Liver (tissue), 9 donors: ENCODE measurements around the gene NTNG1. TPM values are rescaled to one million over a fixed set of nuclear protein-coding genes. Genes with fewer than 3 reads are reported as not detected.

Experiments used
- DNase-seq: peaks from one replicate; pipeline ENCODE4 v3.0.0-alpha.2; 2017; ENCODE audit warnings: low spot score
- H3K27ac ChIP-seq, 2 donors: one replicate each; pipeline ENCODE4 v1.7.0; 2013; ENCODE audit warnings: inconsistent platforms in 2 of 2, low read length in 2 of 2, control low read depth in 1 of 2, low read depth in 1 of 2, mild to moderate bottlenecking in 1 of 2
- H3K27me3 ChIP-seq, 4 donors: one replicate each; pipeline versions ENCODE4 v1.6.1 to v1.7.0; 2013; ENCODE audit warnings: low read length in 3 of 4, inconsistent platforms in 1 of 4, mild to moderate bottlenecking in 1 of 4, moderate library complexity in 1 of 4; ENCODE audit not compliant: control insufficient read depth in 4 of 4, insufficient read depth in 4 of 4
- H3K36me3 ChIP-seq, 4 donors: one replicate each; pipeline versions ENCODE4 v1.6.1 to v1.7.0; 2013; ENCODE audit warnings: low read length in 3 of 4, mild to moderate bottlenecking in 3 of 4, low read depth in 1 of 4, moderate library complexity in 1 of 4; ENCODE audit not compliant: control insufficient read depth in 4 of 4, insufficient read depth in 3 of 4
- H3K4me1 ChIP-seq, 4 donors: one replicate each; pipeline versions ENCODE4 v1.6.1 to v1.7.0; 2013; ENCODE audit warnings: low read length in 3 of 4, mild to moderate bottlenecking in 3 of 4, moderate library complexity in 1 of 4; ENCODE audit not compliant: control insufficient read depth in 4 of 4, insufficient read depth in 4 of 4
- H3K4me3 ChIP-seq, 3 donors: one replicate each; pipeline versions ENCODE4 v1.6.1 to v1.7.0; 2013; ENCODE audit warnings: low read length in 3 of 3, control low read depth in 1 of 3, low read depth in 1 of 3, mild to moderate bottlenecking in 1 of 3
- H3K9ac ChIP-seq, 2 donors: one replicate each; pipeline ENCODE4 v1.7.0; 2013; ENCODE audit warnings: low read length in 2 of 2, mild to moderate bottlenecking in 2 of 2, moderate library complexity in 2 of 2, control low read depth in 1 of 2, low read depth in 1 of 2
- H3K9me3 ChIP-seq, 4 donors: one replicate each; pipeline versions ENCODE4 v1.6.1 to v1.7.0; 2013; ENCODE audit warnings: low read length in 3 of 4; ENCODE audit not compliant: control insufficient read depth in 4 of 4
- EGR1 ChIP-seq, 2 donors: IDR thresholded peaks; 2 replicates each; pipeline ENCODE4 v1.6.1; 2016 to 2018; ENCODE audit warnings: antibody characterized with exemption in 2 of 2, low read depth in 2 of 2
- FOXA1 ChIP-seq: IDR thresholded peaks from 2 replicates; pipeline ENCODE4 v1.6.1; 2016; ENCODE audit warnings: antibody characterized with exemption
- FOXA2 ChIP-seq: IDR thresholded peaks from 2 replicates; pipeline ENCODE4 v1.6.1; 2016; ENCODE audit warnings: antibody characterized with exemption
- GABPA ChIP-seq, 2 donors: IDR thresholded peaks in 1 of 2; conservative IDR thresholded peaks in 1 of 2; 2 replicates each; pipeline ENCODE4 v1.6.1; 2016; ENCODE audit warnings: antibody characterized with exemption in 2 of 2, mild to moderate bottlenecking in 1 of 2, moderate library complexity in 1 of 2
- HNF4A ChIP-seq, 2 donors: conservative IDR thresholded peaks; 2 replicates each; pipeline ENCODE4 v1.6.1; 2016; ENCODE audit warnings: antibody characterized with exemption in 2 of 2, mild to moderate bottlenecking in 2 of 2
- HNF4G ChIP-seq: IDR thresholded peaks from 2 replicates; pipeline ENCODE4 v1.6.1; 2016; ENCODE audit warnings: antibody characterized with exemption
- JUND ChIP-seq, 2 donors: IDR thresholded peaks; 2 replicates each; pipeline ENCODE4 v1.6.1; 2016; ENCODE audit warnings: antibody characterized with exemption in 2 of 2
- NR2F2 ChIP-seq: IDR thresholded peaks from 2 replicates; pipeline ENCODE4 v1.6.1; 2016; ENCODE audit warnings: antibody characterized with exemption
- RAD21 ChIP-seq, 2 donors: IDR thresholded peaks; 2 replicates each; pipeline ENCODE4 v1.6.1; 2016; ENCODE audit warnings: antibody characterized with exemption in 2 of 2, mild to moderate bottlenecking in 2 of 2
- RXRA ChIP-seq, 2 donors: IDR thresholded peaks; 2 replicates each; pipeline ENCODE4 v1.6.1; 2017 to 2018; ENCODE audit warnings: antibody characterized with exemption in 2 of 2, mild to moderate bottlenecking in 1 of 2
- SP1 ChIP-seq: IDR thresholded peaks from 2 replicates; pipeline ENCODE4 v1.6.1; 2018; ENCODE audit warnings: antibody characterized with exemption, mild to moderate bottlenecking
- TAF1 ChIP-seq: conservative IDR thresholded peaks from 2 replicates; pipeline ENCODE4 v1.6.1; 2016; ENCODE audit warnings: antibody characterized with exemption, mild to moderate bottlenecking
- YY1 ChIP-seq: IDR thresholded peaks from 2 replicates; pipeline ENCODE4 v1.6.1; 2016; ENCODE audit warnings: antibody characterized with exemption, mild to moderate bottlenecking
- WGBS: extraction: QIAGEN DNeasy Blood & Tissue Kit; methylation state at CpG from one replicate; pipeline ENCODE4 v1.1.7; 2013; 5-methylcytosine and 5-hydroxymethylcytosine counted together
- polyA plus RNA-seq, 2 donors: library from polyadenylated mRNA; stranded (reverse) in 1 of 2; unstranded in 1 of 2; fragments of 200-250 nt in 1 of 2; fragments of >200 nt in 1 of 2; fragmentation: Nextera tagmentation in 1 of 2; extraction: Ambion mirVana in 1 of 2; gene quantifications; one replicate each; pipeline versions ENCODE4 v1.2.1 to v1.2.3, GENCODE V29; 2013 to 2015
- total RNA-seq, 2 donors: library from RNA; depleted of rRNA; stranded (reverse); fragments of >200 nt; gene quantifications; one replicate each; pipeline ENCODE4 v1.2.3, GENCODE V29; 2014
- TF ChIP-seq, protein P1 (sequence below): fragments of 150-350 bp; IDR thresholded peaks from 2 replicates; pipeline ENCODE4 v1.5.1; 2017; ENCODE audit warnings: improper control_type of control experiment, low read depth, low read length; ENCODE audit not compliant: missing input control
- TF ChIP-seq, protein P2 (sequence below): IDR thresholded peaks from 2 replicates; pipeline ENCODE4 v1.6.1; 2016; ENCODE audit warnings: antibody characterized with exemption
- TF ChIP-seq, protein P3 (sequence below): IDR thresholded peaks from 2 replicates; pipeline ENCODE4 v1.6.1; 2016; ENCODE audit warnings: antibody characterized with exemption
- TF ChIP-seq, protein P4 (sequence below): IDR thresholded peaks from 2 replicates; pipeline ENCODE4 v1.6.1; 2016; ENCODE audit warnings: antibody characterized with exemption, mild to moderate bottlenecking
- TF ChIP-seq, protein P5 (sequence below): IDR thresholded peaks from 2 replicates; pipeline ENCODE4 v1.6.1; 2016; ENCODE audit warnings: antibody characterized with exemption
- donor health status: healthy.
- donor health status: healthy.
- donor health status: healthy.
- donor health status: healthy.
- donor health status: healthy.

The NTNG1 gene
- total and polyA plus RNA-seq, 4 donors = under 0.01 TPM; not detected in 2

DNA sequence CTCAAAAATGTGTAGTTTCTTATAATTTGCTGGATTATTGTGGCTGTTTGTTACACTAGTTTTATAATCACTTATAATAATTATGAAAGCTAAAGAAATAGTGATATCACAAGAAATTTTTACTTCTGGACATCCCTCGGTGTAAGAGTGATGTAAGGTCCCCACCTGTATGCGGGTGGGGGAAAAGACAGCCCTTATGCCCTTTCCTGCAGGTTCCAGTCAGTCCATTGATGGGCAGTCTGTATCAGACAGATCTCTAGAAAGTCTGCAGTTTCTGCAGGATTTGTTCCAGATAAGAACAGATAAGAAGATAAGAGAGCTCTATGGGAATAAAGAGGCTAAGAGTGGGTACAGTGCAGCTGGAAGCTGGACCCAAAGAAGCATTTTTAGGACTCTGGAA lies 89.3 kb downstream of the NTNG1 start:
- WGBS = 85% methylated on average over 2 of the region's 2 CpGs
- H3K9ac ChIP-seq = no peak overlapping the region

More for the DNA sequence above, 89.3 kb downstream of the NTNG1 start:
- no peaks in the 10 kb centered on the region for H3K4me1 ChIP-seq
- peaks cover 0 to 10% (median 0%) of the 10 kb centered on the region in 4 donors for H3K9me3 ChIP-seq
- no peak for DNase-seq
- H3K36me3 ChIP-seq = no peaks in the 10 kb centered on the region
- H3K27me3 ChIP-seq = no peaks in the 10 kb centered on the region
- no peak for TF ChIP-seq YY1
- TF ChIP-seq GABPA (IDR thresholded peaks at IDR 0.05 in 1 of 2, conservative IDR thresholded peaks at IDR 0.05 in 1 of 2) = no peak
- TF ChIP-seq, protein P1, sequence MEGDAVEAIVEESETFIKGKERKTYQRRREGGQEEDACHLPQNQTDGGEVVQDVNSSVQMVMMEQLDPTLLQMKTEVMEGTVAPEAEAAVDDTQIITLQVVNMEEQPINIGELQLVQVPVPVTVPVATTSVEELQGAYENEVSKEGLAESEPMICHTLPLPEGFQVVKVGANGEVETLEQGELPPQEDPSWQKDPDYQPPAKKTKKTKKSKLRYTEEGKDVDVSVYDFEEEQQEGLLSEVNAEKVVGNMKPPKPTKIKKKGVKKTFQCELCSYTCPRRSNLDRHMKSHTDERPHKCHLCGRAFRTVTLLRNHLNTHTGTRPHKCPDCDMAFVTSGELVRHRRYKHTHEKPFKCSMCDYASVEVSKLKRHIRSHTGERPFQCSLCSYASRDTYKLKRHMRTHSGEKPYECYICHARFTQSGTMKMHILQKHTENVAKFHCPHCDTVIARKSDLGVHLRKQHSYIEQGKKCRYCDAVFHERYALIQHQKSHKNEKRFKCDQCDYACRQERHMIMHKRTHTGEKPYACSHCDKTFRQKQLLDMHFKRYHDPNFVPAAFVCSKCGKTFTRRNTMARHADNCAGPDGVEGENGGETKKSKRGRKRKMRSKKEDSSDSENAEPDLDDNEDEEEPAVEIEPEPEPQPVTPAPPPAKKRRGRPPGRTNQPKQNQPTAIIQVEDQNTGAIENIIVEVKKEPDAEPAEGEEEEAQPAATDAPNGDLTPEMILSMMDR = no peak
- TF ChIP-seq HNF4G = no peak
- TF ChIP-seq, protein P2, sequence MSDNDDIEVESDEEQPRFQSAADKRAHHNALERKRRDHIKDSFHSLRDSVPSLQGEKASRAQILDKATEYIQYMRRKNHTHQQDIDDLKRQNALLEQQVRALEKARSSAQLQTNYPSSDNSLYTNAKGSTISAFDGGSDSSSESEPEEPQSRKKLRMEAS = no peak
- TF ChIP-seq, protein P3, sequence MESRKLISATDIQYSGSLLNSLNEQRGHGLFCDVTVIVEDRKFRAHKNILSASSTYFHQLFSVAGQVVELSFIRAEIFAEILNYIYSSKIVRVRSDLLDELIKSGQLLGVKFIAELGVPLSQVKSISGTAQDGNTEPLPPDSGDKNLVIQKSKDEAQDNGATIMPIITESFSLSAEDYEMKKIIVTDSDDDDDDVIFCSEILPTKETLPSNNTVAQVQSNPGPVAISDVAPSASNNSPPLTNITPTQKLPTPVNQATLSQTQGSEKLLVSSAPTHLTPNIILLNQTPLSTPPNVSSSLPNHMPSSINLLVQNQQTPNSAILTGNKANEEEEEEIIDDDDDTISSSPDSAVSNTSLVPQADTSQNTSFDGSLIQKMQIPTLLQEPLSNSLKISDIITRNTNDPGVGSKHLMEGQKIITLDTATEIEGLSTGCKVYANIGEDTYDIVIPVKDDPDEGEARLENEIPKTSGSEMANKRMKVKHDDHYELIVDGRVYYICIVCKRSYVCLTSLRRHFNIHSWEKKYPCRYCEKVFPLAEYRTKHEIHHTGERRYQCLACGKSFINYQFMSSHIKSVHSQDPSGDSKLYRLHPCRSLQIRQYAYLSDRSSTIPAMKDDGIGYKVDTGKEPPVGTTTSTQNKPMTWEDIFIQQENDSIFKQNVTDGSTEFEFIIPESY = no peak
- TF ChIP-seq, protein P4, sequence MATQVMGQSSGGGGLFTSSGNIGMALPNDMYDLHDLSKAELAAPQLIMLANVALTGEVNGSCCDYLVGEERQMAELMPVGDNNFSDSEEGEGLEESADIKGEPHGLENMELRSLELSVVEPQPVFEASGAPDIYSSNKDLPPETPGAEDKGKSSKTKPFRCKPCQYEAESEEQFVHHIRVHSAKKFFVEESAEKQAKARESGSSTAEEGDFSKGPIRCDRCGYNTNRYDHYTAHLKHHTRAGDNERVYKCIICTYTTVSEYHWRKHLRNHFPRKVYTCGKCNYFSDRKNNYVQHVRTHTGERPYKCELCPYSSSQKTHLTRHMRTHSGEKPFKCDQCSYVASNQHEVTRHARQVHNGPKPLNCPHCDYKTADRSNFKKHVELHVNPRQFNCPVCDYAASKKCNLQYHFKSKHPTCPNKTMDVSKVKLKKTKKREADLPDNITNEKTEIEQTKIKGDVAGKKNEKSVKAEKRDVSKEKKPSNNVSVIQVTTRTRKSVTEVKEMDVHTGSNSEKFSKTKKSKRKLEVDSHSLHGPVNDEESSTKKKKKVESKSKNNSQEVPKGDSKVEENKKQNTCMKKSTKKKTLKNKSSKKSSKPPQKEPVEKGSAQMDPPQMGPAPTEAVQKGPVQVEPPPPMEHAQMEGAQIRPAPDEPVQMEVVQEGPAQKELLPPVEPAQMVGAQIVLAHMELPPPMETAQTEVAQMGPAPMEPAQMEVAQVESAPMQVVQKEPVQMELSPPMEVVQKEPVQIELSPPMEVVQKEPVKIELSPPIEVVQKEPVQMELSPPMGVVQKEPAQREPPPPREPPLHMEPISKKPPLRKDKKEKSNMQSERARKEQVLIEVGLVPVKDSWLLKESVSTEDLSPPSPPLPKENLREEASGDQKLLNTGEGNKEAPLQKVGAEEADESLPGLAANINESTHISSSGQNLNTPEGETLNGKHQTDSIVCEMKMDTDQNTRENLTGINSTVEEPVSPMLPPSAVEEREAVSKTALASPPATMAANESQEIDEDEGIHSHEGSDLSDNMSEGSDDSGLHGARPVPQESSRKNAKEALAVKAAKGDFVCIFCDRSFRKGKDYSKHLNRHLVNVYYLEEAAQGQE = no peak
- no peak for TF ChIP-seq NR2F2
- no peak for TF ChIP-seq FOXA1
- TF ChIP-seq HNF4A (conservative IDR thresholded peaks at IDR 0.05) = no peak
- TF ChIP-seq EGR1 (IDR thresholded peaks at IDR 0.05; ENCODE audit: low read depth in 2 of 2) = no peak
- TF ChIP-seq, protein P5, sequence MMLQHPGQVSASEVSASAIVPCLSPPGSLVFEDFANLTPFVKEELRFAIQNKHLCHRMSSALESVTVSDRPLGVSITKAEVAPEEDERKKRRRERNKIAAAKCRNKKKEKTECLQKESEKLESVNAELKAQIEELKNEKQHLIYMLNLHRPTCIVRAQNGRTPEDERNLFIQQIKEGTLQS = no peak
- TF ChIP-seq RAD21 (IDR thresholded peaks at IDR 0.05) = no peak
- no peak for TF ChIP-seq TAF1
- no peak for TF ChIP-seq SP1
- TF ChIP-seq RXRA (IDR thresholded peaks at IDR 0.05) = no peak
- no peak for TF ChIP-seq FOXA2
- TF ChIP-seq JUND (IDR thresholded peaks at IDR 0.05) = no peak
- no peak overlapping the region for H3K27ac ChIP-seq
- no peak overlapping the region for H3K4me3 ChIP-seq
